ENCODE measurements around the gene TTLL8. TPM values are rescaled to one million over a fixed set of nuclear protein-coding genes. Genes with fewer than 3 reads are reported as not detected.
"Not testable (repeated sequence)": the region's sequence is repeated elsewhere in the genome, so short reads cannot be mapped to it uniquely, and the experiment has no call there.

Gene TTLL8
- not detected for polyA plus RNA-seq (ENCODE audit: insufficient read length)

DNA sequence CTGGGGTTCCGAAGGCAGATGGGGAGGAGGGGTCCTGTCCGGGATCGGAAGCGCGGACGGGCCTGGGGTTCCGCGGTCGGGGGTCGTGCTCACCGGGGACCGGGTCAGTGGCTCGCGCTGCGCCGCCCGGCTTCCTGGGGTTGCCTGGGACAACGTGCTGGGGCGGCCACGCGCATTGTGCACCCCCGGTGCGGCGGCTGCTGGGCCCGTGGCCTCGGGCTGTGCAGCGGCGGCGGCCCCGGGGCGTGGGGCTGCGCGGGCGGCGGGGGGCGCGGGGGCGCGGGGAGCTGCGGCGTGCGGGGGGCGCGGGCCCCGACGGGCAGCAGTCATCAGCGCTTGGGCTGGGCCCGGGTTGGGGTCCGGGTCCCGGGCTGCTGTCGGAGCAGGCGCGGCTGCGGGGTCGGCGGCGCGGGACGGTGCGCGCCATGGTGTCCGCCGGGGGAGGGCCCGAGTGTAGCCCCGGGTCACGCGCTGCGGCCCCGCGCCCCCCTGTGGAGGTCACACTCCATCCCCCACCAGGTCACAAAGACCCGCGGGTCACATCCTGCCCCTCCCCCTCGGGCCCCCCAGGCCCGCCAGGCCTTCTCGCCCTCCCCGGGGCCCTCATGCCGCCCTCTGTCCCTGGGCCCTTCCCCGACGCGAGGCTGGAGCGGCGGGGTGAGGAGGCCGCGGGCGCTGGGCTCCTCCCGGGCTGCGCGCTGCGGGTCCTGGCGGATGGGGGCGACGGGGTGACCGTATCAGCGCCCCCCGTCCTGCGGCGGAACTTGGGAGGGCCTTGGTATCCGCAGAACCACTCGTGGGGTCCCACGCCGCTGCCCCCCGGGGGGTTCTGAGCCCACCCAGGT lies at the start of gene TTLL8:
Gene TTLL8 (minus strand): TSS at position 238 of the 845 bp plus-strand sequence.
- no peak for DNase-seq

DNA sequence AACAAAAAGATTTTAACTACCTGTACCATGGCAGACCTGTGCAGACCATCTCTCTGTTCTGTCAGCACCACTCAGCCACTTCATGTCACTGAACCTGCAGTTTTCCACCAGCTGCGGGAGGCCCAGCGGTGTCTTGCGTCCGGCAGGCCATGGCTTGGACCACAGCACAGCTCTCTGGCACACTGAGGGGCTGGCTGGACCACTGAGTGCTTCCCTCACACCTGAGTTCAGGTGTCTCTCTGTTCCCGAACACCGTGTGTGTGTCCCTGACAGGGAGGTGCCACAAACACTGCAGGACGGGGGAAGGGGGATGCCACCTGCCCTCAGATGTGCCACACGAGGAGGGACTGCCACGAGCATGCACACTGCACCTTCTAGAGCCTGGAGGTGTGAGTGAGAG lies 49.4 kb upstream of the TTLL8 start:
- DNase-seq: no peak

DNA sequence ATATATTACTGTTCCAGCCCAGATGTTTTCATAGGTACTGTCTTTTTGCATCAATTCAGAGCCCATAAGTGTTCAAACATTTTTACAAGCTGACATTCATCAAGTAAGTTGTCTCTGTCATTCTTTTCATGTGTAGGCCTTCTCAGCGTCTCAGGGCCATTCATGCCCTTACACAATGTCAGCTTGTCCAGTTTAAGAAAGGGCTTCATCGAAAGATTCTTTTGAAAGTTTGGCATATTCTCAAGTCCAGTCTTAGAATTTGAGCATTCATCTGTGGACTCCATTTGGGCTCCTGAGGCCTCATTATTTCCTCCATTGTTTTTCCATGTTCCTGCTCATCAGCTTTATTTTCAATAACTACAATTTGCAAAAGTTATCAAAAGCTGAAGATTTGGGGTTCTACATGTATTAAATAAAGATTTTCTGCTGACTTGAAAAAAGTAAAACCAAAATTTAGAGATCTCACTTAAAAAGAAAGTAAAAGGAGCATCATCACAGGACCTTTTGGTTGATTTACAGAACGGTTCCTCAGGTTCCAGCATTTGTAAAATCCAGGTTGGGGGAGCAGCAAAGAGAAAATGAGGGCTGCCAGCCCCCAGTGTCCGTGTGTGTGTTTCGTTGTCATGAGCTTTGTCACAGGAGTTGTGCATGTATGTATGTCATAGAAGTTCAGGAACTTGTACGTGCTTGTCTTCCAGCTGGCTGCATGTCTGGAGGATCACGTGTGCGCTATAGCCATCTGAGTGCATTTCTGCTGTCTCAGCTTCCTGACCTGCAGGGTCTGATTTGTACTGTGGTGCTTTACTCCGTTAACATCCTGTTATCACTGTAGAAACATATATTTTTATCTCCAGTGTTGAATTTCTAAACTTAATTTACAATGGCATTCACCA lies 47.4 kb upstream of the TTLL8 start:
- peak; percentile 63 for DNase-seq

DNA sequence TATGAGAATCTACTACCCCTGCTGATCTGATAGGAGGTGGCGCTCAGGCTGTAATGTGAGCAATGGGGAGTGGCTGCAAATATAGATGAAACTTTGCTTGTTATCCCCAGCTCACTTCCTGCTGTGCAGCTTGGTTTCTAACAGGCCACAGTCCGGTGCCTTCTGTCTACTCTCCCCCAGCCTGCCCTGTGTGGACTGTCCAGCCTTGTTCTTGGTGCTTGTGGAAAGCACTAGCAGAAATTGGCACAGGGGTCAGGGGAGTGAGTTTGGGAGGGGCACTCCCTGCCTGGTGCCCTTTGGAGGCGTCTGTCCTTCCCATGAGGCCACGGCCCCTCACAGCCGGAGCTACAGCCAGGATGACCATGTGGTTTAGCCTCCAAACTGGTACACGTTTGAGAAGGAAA lies 46.0 kb upstream of the TTLL8 start:
- DNase-seq: no peak

DNA sequence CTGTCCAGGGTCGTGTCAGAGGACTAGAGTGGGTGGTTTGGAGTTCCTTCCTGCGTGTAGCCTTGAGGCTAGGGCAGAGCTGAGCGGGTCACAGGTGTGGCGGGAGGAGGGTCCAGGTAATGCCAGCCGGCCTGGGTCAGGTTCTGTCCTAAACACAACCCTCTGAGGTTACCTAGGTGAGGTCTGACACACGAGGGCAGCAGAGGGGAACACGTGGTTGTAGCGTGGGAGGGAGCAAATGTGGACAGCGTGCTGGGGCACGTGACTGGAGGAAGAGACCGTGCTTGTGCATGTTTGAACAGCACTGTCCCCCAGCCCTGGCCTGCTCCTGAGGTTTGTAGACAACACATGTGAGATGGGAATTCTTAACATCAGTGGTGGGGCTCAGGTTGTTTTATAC lies 44.8 kb upstream of the TTLL8 start:
- no peak for DNase-seq

DNA sequence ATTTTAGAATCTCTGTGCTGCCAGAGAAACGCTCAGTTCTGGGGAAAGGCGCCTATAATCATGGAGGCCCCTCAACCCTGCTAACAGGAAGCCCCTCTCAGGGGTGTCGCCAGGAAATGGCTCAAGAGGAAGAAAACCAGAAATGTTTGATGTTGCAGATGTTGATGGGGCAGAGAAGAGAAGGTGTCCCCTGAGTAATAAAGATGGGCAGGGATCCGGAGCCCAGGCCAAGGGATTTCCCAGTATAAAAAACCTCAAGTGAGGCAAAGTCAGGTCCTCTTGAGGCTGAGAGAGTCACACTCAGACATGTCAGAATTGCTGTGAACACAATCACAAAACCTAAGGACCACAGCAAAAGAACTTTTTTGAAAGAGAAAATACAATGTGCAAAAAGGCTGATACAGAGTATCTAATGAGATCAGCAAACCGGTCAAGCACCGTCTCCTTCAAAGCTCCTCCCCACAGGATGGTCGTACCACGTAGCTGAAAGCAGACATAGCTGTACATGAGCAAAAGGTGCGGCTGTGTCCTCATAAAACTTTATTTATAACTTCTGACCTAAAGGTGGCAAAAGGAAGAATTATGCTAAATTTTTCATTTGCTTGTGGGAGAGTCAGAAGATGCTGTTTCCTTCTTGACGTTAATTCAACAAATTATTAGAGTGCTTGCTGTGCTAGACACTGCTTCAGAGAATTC lies 43.9 kb upstream of the TTLL8 start:
- DNase-seq: no peak

DNA sequence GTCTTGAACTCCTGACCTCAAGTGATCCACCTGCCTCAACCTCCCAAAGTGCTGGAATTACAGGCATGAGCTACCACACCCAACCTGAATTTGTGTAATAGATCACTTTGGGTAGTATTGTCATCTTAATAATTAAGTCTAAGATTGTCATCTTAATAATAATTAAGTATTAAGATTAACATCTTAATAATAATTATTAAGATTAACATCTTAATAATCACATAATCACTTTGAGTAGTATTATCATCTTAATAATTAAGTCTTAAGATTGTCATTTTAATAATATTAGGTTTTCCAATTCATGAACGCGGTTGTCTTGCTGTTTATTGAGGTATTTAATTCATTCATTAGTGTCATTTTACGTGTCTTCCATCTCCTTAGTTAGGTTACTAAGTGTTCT lies 40.0 kb upstream of the TTLL8 start:
- DNase-seq: no peak

DNA sequence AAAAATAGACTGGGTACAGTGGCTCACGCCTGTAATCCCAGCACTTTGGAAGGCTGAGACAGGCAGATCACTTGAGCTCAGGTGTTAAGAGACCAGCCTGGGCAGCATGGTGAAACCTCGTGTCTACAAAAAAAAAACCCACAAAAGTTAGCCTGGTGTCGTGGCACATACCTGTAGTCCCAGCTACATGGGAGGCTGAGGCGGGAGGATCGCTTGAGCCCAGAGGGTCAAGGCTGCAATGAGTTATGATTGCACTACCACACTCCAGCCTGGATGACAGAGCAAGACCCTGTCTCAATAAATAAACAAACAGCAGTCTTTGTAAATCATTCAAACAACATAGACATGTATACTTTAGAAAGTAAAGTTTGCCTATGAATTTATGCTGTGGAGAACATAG lies 34.2 kb upstream of the TTLL8 start:
- DNase-seq: no peak

DNA sequence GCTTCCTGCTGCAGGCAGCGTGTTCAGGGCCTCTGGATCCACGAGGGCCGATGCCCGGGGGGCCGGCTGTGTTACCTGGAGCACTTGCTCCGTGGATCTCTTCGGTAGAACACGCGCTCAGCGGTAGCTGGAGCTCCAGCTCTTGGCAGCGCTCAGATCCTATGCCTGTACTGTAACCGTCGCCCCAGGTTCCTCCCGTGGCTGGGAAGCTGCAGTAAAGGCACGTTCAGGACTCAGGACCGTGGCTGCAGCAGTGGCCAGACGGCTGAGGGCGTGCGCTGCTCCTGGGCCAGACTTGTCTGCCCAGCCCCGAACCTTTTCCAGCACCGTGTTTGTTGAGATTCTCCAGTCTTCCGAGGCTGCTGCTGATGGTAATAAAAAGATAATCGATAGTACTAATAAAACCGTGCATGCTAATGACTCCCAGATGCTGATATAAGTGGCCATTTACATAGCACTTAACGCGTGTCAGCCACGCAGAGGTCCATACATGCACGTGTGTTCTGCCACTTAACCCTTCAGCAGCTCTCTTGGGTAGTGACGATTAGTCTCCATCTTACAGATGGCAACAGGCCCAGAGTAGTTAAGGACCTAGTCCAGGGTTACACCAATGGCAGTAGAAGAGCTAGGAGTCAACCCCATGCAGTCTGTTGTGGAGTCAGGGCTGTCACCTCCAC lies 33.1 kb upstream of the TTLL8 start:
- no peak for DNase-seq

DNA sequence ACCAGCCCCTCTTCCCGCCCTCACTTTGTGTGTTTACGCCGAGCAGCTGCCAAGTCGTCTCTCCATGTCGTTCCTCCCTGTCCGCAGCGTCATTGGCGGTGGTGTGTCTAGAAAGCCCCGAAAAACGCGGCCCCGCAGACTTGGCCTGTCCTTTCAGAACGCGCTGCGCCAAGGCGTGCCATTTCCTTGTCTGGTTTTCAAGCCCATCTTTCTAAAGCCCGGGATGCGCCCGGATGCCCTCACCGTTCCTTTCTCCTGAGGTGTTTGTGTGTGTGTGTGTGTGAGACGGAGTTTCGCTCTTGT lies 32.3 kb upstream of the TTLL8 start:
- DNase-seq: no peak

DNA sequence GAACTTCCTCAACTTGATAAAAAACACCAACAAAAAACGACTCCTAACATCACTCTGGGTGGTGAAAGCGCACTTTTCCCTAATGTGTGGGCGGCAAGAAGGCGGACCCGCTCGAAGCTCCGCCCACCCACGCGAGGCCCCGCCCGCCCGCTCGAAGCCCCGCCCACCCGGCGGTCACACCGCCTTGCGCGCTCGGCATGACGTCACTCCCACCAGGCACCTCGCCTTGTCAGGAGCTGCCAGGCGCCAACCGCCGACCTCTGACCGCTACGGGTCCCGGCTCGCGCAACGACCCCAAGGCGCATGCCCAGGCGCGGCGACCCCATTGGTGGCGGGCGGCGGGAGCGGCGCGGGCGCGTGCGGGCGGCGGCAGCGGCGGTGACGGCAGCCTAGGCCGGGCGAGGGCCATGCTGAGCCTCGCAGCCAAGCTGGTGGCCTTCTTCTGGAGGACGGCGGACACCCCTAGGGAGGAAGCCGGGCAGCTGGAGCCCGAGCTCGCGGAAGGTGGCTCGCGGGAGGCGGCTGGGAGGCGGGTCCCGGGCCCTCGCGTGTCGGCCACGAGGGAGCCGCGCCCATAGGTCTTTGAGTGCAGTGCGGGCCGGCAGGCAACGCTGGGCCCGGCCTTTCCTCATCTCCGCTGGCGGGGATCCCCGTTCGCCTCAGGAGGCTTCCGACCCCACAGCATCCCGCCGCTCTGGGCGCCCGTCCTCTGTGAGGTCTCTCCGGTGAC lies 31.7 kb upstream of the TTLL8 start, which contains the start of gene MOV10L1:
Gene MOV10L1 (plus strand): TSS at position 325 of the 730 bp plus-strand sequence. CDS start 83 bp downstream, at position 408.
- peak; percentile 22 for DNase-seq

DNA sequence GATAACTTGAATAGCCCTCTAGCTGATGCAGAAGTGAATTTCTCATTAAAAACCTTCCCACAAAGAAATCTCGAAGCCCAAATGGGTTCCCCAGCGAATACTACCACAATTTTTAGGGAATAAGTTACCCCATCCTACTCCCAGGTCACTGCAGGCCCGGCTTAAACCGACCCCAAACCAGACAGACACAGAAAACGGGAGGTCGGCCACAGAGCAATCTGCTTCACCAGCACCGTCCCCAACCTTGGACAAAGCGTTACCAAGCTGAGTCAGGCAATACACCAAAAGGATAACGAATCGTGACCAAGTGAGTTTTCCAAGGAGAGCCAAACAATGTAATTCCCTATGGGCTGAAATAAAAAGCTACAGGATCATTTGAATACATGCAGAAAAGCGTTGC lies 31.1 kb upstream of the TTLL8 start:
- no peak for DNase-seq

DNA sequence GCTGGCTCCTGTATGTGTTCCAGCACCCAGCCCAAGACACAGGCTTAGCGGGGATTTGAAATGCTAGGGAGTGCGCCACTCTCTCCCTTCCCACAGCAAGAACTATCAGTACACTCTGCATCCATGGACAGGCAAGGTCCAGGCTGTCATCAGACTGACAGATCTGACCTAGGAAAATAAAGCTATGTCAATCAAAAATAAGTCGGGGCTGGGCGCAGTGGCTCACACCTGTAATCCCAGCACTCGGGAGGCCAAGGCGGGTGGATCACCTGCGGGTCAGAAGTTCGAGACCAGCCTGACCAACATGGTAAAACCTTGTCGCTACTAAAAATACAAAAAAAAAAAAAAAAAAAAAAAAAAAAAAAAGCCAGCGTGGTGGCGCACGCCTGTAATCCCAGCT lies 30.0 kb upstream of the TTLL8 start:
- no peak for DNase-seq

DNA sequence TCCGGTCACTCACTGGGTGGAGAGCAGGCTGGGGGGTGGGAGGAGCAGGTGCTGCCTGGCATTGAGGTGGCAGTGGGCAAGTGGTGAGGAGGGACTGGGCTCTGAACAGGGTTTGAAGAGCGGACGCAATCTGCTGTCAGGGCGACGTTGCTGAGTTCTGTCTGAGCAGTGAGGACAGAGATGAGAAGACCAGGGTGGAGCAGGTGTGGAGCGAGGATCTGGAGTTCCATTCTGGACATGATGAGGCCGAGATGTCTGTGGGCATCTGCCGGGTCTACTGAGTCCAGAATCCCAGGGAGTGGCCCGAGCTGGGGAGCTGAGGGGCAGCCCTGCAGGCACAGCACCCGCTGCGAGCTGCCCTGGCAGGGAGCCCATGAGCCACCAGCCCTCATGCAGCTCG lies 29.5 kb upstream of the TTLL8 start:
- DNase-seq: no peak

DNA sequence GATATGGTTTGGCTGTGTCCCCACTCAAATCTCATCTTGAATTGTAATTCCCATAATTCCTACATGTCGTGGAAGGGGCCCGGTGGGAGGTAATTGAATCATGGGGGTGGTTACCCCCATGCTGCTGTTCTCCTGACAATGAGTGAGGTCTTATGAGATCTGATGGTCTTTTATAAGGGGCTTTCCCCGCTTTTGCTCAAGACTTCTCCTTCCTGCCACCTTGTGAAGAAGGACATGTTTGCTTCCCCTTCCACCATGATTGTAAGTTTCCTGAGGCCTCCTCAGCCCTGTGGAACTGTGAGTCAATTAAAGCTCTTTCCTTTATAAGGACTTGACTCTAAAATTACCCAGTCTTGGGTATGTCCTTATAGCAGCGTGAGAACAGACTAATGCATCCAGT lies 28.9 kb upstream of the TTLL8 start:
- DNase-seq: not testable (repeated sequence)

DNA sequence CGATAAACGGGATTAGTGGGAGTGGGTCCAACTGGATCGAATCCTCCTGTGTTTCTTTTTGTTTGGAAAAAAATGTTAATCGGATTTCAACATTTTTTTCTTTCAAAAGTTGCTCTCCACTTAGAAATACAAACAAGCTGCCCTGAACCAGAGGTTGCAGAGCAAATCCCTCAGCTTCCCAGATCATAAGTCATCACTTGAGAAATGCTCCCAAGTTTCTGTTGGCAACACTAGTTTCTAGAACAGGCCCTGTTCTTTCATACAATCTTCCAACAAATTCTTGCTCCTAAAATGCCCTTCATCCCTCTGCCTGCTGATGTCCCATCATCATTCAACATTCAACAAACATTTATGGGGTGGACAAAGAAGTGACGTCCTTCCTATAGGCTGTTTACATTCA lies 28.4 kb upstream of the TTLL8 start:
- no peak for DNase-seq

DNA sequence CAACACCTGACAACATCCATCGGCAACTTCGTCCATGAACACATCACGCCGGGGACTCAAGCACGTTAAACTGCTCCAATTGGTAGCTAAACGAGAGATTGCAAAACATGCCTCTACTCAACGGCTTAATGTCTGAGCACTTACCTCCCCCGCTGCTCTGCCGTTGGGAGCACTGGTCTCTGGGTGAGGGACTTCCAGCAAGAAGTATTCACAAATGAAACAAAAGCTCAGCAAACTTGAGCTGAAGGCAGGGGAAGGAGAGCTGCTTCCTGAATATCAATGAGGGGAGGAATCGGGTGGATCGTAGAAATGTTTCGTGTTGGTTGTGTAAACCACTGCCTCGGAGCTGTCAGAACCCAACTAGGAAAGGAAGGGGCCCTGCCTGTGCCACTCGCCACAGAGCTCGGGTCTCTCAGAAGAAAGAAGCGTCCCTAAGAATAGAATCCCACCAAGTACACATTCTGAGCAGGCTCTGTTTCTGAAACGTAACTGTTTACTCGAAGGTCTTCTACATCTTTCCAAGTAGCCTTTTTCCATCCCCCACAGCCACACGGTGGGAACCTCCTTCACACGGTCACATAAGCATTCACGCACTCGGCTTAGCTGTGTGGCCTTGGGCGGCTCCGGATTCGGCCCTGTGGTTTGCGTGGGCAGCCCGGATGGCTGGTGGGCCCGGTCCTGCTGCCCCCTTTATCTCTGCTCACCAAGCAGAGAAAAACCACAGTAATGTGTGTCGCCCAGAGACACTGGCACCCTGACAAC lies 27.3 kb upstream of the TTLL8 start, which contains the start of gene MLC1:
Gene MLC1 (minus strand): TSS at position 216 of the 762 bp plus-strand sequence. CDS start 524 bp downstream, outside the sequence.
- DNase-seq: no peak

DNA sequence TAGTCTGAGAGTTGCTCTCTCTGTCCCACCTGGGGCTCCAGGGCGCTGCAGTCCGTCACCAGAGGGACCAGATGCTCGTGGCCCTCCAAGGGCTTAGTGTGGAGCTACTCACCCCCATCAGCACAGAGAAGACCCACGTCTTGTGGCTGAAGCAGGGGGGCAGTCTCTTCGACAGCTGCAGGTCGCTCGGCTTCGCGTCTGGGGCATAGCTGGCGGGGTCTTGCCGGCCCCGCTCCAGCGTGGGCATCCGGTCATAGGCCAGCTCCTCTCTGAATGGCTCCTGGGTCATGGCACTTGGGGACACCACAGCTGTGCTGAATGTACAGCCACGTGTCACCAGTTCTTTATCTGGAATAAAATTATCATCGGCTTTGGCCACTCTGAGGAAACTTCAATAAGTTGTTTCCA lies 26.5 kb upstream of the TTLL8 start:
- no peak for DNase-seq

DNA sequence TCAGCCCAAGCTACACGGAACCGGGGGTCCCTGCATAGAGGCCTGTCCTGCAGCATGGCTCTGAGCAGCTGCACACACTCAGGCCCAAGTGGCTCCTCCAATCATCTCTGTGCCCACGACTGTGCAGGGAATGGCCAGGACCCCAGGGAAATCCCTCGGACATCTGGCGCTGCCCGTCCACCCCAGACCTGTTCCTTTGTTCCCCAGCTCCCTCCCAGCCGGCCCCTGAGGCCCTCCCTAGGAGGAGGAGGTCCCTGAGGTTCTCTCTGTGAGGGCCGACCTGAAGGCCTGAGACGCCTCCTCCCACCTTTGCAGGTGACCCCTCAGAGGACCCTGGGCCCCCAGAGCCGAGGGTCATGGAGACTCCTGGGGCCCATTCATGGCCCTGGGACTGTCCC lies 26.0 kb upstream of the TTLL8 start:
- DNase-seq: no peak

DNA sequence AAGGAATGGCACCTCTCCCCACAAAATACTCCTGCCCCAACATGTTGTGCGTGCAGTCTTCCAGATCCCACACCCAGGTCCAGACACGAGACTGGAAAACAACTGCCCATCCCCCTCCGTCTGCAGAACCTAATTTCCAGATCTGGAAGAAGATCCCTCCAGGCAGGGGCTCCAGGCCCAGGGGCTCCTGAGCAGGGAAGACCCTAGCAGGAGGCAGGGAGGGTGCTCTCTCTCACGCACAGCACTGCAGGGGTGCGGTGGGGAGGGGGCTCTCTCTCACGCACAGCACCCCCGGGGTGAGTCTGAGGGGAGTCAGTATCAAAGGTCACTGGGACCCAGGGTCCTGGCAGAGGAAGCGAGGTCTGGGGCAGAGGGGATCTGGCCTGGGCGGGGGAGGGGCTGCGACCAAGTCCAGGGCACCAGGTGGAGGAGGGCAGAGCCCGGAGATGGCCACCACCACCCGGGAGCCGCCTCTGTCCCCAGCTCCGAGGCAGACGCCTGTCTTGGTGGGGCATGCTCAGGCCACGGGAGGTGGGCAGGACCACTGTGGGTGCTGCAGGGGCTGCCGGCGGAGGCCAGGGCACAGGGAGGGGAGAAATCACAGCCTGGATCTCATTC lies 25.5 kb upstream of the TTLL8 start:
- no peak for DNase-seq
